ENCODE measurements around the gene DGCR2.

DGCR2 gene

DNA sequence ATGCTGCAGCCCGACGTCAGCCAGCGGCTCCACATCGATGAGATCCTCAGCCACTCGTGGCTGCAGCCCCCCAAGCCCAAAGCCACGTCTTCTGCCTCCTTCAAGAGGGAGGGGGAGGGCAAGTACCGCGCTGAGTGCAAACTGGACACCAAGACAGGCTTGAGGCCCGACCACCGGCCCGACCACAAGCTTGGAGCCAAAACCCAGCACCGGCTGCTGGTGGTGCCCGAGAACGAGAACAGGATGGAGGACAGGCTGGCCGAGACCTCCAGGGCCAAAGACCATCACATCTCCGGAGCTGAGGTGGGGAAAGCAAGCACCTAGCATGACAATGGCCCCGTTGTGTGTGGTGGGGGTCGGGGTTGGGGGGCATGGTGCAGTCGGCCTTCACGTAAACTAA lies 9.9 kb upstream of the DGCR2 start:
- no peak for TF ChIP-seq CTCF (IDR thresholded peaks at IDR 0.05; ENCODE audit: control extremely low read depth, extremely low read depth, low read depth, missing control alignments)
- POLR2A ChIA-PET = interaction anchor here (1.9 kb wide), 1 partner anchor 10 kb away, joined by 4 read pairs; the partner anchor contains the start of gene DGCR2
- no peak for DNase-seq (ENCODE audit: extremely low spot score)
- CTCF ChIA-PET = interaction anchor here (0.8 to 2.9 kb wide), 3 partner anchors 12 to 778 kb away, joined by 3 to 15 read pairs (median 4); partner anchors contain the start of gene ESS2

DNA sequence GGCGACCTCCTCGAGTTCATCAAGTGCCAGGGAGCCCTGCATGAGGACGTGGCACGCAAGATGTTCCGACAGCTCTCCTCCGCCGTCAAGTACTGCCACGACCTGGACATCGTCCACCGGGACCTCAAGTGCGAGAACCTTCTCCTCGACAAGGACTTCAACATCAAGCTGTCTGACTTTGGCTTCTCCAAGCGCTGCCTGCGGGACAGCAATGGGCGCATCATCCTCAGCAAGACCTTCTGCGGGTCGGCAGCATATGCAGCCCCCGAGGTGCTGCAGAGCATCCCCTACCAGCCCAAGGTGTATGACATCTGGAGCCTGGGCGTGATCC lies 9.4 kb upstream of the DGCR2 start:
- TF ChIP-seq CTCF (IDR thresholded peaks at IDR 0.05; ENCODE audit: control extremely low read depth, extremely low read depth, low read depth, missing control alignments) = no peak
- ChIA-PET POLR2A (interaction anchor here (1.9 kb wide), 1 partner anchor 10 kb away, joined by 4 read pairs; the partner anchor contains the start of gene DGCR2), CTCF (interaction anchor here (0.8 to 2.0 kb wide), 4 partner anchors 12 to 779 kb away, joined by 3 to 4 read pairs (median 3); no protein-coding TSS in a partner anchor)
- no peak for DNase-seq (ENCODE audit: extremely low spot score)

DNA sequence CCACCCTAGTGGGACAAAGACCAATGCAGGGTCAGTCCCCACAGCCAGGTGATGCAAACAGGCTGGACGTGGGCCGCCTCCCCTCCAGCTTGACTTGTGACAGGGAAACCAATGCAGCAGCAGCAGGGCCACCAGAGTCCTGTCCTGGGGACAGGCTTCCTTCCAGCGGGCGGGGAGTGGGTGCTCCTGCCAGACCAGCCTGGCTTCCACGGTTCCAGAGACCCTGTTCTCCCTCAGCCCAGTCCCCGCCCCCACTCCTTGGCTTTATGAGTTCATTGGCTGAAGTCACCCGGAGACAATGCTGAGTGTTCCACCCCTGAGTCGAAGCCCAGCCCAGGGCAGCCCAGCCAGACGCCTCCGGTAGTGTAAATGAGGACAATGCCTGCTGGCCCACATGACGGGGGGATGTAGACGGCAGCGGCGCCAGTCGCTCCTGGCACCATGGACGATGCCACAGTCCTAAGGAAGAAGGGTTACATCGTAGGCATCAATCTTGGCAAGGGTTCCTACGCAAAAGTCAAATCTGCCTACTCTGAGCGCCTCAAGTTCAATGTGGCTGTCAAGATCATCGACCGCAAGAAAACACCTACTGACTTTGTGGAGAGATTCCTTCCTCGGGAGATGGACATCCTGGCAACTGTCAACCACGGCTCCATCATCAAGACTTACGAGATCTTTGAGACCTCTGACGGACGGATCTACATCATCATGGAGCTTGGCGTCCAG lies 8.9 kb upstream of the DGCR2 start, which contains the start of gene TSSK2:
Gene TSSK2, plus strand, starts transcription at position 350 of the 726 bp plus-strand sequence. Its CDS starts 92 bp downstream, at position 442.
- POLR2A ChIA-PET = interaction anchor here (1.9 kb wide), 1 partner anchor 9 kb away, joined by 4 read pairs; the partner anchor contains the start of gene DGCR2
- CTCF ChIA-PET = interaction anchor here (0.8 to 1.0 kb wide), 4 partner anchors 13 to 779 kb away, joined by 3 to 4 read pairs (median 3); partner anchors contain the start of gene ESS2
- no peak for DNase-seq (ENCODE audit: extremely low spot score)
- TF ChIP-seq CTCF (IDR thresholded peaks at IDR 0.05; ENCODE audit: control extremely low read depth, extremely low read depth, low read depth, missing control alignments) = no peak

DNA sequence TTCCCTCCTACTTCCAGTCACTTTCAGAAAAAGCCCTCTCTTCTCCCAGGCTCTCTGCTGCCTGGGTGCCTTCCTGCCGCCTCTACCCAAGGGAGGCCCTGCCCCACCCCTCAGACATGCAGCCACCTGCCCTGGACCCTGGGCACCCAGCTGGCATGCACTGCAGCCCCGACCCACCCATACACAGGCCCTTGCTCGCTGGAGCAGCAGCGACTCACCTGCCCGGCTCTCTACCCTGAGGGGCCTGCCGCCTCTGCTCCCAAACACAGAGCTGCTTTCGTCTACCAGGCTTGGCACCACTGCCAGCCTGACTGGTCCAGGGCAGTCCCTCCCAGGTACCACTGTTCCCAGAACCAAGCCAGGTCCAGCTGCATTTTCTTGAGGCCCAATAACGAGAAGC lies 7.7 kb upstream of the DGCR2 start:
- no peak for TF ChIP-seq CTCF (IDR thresholded peaks at IDR 0.05; ENCODE audit: control extremely low read depth, extremely low read depth, low read depth, missing control alignments)
- ChIA-PET POLR2A (no interaction called here), CTCF (interaction anchor here (0.9 to 1.0 kb wide), 2 partner anchors 14 to 23 kb away, joined by 3 to 4 read pairs; partner anchors contain the start of gene ESS2)
- no peak for DNase-seq (ENCODE audit: extremely low spot score)

DNA sequence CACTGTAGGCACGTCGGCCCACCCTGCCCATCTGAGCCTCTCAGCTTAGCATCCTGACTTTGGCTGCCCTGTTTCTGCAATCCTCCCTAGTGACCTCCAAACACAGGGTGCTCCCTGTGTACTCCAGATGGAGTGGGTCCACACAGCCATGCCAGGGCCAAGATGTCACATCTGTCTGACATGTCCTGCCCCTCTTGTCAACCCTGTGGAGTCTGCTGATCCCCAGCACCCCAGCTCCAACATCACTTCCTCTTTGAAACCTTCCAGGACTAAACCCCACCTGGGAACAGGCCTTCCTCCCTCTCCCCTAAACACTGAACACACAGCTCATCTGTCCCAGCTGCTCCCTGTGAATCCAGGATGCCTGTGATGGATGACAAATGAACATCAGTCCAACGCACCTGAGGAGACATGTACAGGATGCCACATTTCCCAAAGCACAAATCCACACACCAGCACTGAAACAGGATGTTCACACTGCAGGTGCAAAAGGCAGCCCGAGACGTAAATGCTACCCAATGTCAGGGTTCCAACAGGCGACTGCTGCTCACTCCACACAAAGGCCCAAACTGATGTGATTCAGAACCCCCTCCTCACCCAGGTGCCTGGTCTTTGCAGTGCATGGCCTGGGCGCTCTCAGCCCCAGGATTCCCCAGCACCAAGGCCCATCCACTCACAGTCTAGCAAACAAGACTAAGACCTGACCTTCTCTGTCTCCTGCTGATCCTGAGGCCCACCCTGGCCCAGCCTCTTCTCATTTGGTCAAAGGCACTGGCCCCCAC lies 6.9 kb upstream of the DGCR2 start:
- no peak for TF ChIP-seq CTCF (IDR thresholded peaks at IDR 0.05; ENCODE audit: control extremely low read depth, extremely low read depth, low read depth, missing control alignments)
- ChIA-PET POLR2A (no interaction called here), CTCF (interaction anchor here (0.9 kb wide), 1 partner anchor 14 kb away, joined by 5 read pairs; the partner anchor contains the start of gene ESS2)
- no peak for DNase-seq (ENCODE audit: extremely low spot score)

- no peak for DNase-seq (ENCODE audit: extremely low spot score)
- ChIA-PET CTCF (interaction anchor here (1.0 to 1.2 kb wide), 2 partner anchors 10 to 16 kb away, joined by 3 to 7 read pairs; partner anchors contain the start of gene ESS2), POLR2A (no interaction called here)
- TF ChIP-seq CTCF (IDR thresholded peaks at IDR 0.05; ENCODE audit: control extremely low read depth, extremely low read depth, low read depth, missing control alignments) = no peak
These were observed 5.8 kb upstream of the DGCR2 start for GRCh38 chr22:19128009-19128401.
